Measurements from ENCODE around the gene KIF1B.

The KIF1B gene

GRCh38 chr1:10287023-10287645, 76.8 kb downstream of the KIF1B start:
- H3K4me2 ChIP-seq = no peak overlapping the region
- TF ChIP-seq CTCF (conservative IDR thresholded peaks at IDR 0.05; ENCODE audit: low read depth, low read length) = no peak
- no peaks in the 10 kb centered on the region for H3K4me1 ChIP-seq (ENCODE audit: low read depth, poor library complexity, severe bottlenecking)
- no peaks in the 10 kb centered on the region for H3K79me2 ChIP-seq (ENCODE audit: insufficient read depth, low read depth)
- no peak overlapping the region for H3K4me3 ChIP-seq (IDR thresholded peaks at IDR 0.05; ENCODE audit: insufficient read depth, low read depth, low read length)
- H3K36me3 ChIP-seq (ENCODE audit: insufficient read depth) = no peaks in the 10 kb centered on the region
- H3K27me3 ChIP-seq (ENCODE audit: insufficient read depth, low read depth) = no peaks in the 10 kb centered on the region
- no peak overlapping the region for H3K27ac ChIP-seq
- H3K9ac ChIP-seq = no peak overlapping the region
- no peaks in the 10 kb centered on the region for H4K20me1 ChIP-seq (ENCODE audit: insufficient read depth)
- H2AFZ ChIP-seq (ENCODE audit: low read depth) = no peak overlapping the region

DNA sequence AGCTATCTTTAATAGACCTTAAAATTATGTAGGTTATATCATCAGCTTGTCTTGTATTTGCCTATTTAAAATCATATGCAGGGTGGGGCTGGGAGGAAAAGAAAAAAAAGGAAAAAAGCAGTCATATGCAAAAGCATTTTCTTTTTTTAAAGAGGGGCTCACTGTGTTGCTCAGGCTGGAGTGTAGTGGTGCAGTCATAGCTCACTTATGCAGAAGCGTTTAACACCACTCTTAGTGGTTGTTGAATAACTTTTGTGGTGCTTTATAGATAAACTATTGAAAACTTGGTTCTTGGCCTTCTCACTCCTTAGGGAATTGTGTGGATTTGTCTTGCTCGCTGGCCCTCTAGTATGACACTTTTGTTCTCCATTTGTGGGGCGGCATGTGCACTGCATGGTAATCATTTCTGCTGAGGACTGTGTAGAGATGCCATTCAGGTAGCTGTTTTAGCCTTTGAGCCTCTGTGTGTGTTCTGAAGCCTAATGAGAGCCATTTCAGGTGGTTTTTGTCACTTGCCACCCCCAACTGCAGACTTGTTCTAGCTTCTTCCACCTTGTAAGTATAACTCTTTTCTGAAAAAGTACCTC, 77.8 kb downstream of the KIF1B start:
- Histone ChIP-seq H3K27me3 (ENCODE audit: insufficient read depth, low read depth) (no peaks in the 10 kb centered on the region), H3K4me3 (IDR thresholded peaks at IDR 0.05; ENCODE audit: insufficient read depth, low read depth, low read length) (no peak overlapping the region), H3K36me3 (ENCODE audit: insufficient read depth) (no peaks in the 10 kb centered on the region), H4K20me1 (ENCODE audit: insufficient read depth) (no peaks in the 10 kb centered on the region), H2AFZ (ENCODE audit: low read depth) (no peak overlapping the region), H3K4me1 (ENCODE audit: low read depth, poor library complexity, severe bottlenecking) (no peaks in the 10 kb centered on the region), H3K9ac (no peak overlapping the region), H3K27ac (no peak overlapping the region), H3K79me2 (ENCODE audit: insufficient read depth, low read depth) (no peaks in the 10 kb centered on the region), H3K4me2 (no peak overlapping the region)
- no peak for TF ChIP-seq CTCF (conservative IDR thresholded peaks at IDR 0.05; ENCODE audit: low read depth, low read length)

- no peak overlapping the region for H3K4me3 ChIP-seq (IDR thresholded peaks at IDR 0.05; ENCODE audit: insufficient read depth, low read depth, low read length)
- no peaks in the 10 kb centered on the region for H3K36me3 ChIP-seq (ENCODE audit: insufficient read depth)
- no peak overlapping the region for H3K4me2 ChIP-seq
- no peak overlapping the region for H2AFZ ChIP-seq (ENCODE audit: low read depth)
- no peaks in the 10 kb centered on the region for H4K20me1 ChIP-seq (ENCODE audit: insufficient read depth)
- no peak overlapping the region for H3K9ac ChIP-seq
- no peaks in the 10 kb centered on the region for H3K27me3 ChIP-seq (ENCODE audit: insufficient read depth, low read depth)
- TF ChIP-seq CTCF (conservative IDR thresholded peaks at IDR 0.05; ENCODE audit: low read depth, low read length) = no peak
- no peak overlapping the region for H3K27ac ChIP-seq
- H3K79me2 ChIP-seq (ENCODE audit: insufficient read depth, low read depth) = no peaks in the 10 kb centered on the region
- no peaks in the 10 kb centered on the region for H3K4me1 ChIP-seq (ENCODE audit: low read depth, poor library complexity, severe bottlenecking)
Observed at GRCh38 chr1:10291705-10292104, 81.3 kb downstream of the KIF1B start.

- no peaks in the 10 kb centered on the region for H3K4me1 ChIP-seq (ENCODE audit: low read depth, poor library complexity, severe bottlenecking)
- H3K9ac ChIP-seq = no peak overlapping the region
- H3K27ac ChIP-seq = no peak overlapping the region
- H3K79me2 ChIP-seq (ENCODE audit: insufficient read depth, low read depth) = no peaks in the 10 kb centered on the region
- H4K20me1 ChIP-seq (ENCODE audit: insufficient read depth) = no peaks in the 10 kb centered on the region
- no peaks in the 10 kb centered on the region for H3K27me3 ChIP-seq (ENCODE audit: insufficient read depth, low read depth)
- H2AFZ ChIP-seq (ENCODE audit: low read depth) = no peak overlapping the region
- H3K4me3 ChIP-seq (IDR thresholded peaks at IDR 0.05; ENCODE audit: insufficient read depth, low read depth, low read length) = no peak overlapping the region
- H3K4me2 ChIP-seq = no peak overlapping the region
- no peak for TF ChIP-seq CTCF (conservative IDR thresholded peaks at IDR 0.05; ENCODE audit: low read depth, low read length)
- no peaks in the 10 kb centered on the region for H3K36me3 ChIP-seq (ENCODE audit: insufficient read depth)
Observed at GRCh38 chr1:10292188-10292587, 81.8 kb downstream of the KIF1B start.

Measured in KMS-11 (cell line).